Measurements from ENCODE around the gene PLPP4.

The PLPP4 gene

DNA sequence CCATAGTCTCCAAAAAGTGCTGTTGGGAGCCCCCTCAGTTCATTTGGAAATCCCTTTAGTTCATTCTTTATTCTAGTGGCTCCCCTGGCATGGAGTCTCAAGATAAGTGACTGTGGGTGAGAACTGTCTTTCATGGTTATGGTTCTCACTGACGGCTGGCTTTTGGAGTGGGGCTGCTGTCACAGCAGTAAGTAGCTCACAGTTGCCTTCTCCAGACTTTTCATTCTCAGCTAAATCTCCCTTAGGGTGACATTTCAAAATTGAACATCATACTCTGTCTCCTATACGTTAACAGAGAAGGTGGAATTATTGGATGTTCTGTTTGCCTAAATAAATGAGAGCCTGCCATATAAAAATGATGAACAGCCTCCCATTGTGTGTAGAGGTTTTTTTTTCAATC, 58.7 kb downstream of the PLPP4 start:
- Histone ChIP-seq H4K20me1 (ENCODE audit: insufficient read depth) (no peaks in the 10 kb centered on the region), H3K27ac (no peak overlapping the region), H3K4me2 (no peak overlapping the region), H3K79me2 (ENCODE audit: insufficient read depth, low read depth) (no peaks in the 10 kb centered on the region), H3K27me3 (ENCODE audit: insufficient read depth, low read depth) (no peaks in the 10 kb centered on the region), H3K4me1 (ENCODE audit: low read depth, poor library complexity, severe bottlenecking) (no peaks in the 10 kb centered on the region), H2AFZ (ENCODE audit: low read depth) (no peak overlapping the region), H3K9ac (no peak overlapping the region), H3K4me3 (IDR thresholded peaks at IDR 0.05; ENCODE audit: insufficient read depth, low read depth, low read length) (no peak overlapping the region), H3K36me3 (ENCODE audit: insufficient read depth) (no peaks in the 10 kb centered on the region)
- TF ChIP-seq, protein P1, sequence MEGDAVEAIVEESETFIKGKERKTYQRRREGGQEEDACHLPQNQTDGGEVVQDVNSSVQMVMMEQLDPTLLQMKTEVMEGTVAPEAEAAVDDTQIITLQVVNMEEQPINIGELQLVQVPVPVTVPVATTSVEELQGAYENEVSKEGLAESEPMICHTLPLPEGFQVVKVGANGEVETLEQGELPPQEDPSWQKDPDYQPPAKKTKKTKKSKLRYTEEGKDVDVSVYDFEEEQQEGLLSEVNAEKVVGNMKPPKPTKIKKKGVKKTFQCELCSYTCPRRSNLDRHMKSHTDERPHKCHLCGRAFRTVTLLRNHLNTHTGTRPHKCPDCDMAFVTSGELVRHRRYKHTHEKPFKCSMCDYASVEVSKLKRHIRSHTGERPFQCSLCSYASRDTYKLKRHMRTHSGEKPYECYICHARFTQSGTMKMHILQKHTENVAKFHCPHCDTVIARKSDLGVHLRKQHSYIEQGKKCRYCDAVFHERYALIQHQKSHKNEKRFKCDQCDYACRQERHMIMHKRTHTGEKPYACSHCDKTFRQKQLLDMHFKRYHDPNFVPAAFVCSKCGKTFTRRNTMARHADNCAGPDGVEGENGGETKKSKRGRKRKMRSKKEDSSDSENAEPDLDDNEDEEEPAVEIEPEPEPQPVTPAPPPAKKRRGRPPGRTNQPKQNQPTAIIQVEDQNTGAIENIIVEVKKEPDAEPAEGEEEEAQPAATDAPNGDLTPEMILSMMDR (conservative IDR thresholded peaks at IDR 0.05; ENCODE audit: low read depth, low read length): no peak

DNA sequence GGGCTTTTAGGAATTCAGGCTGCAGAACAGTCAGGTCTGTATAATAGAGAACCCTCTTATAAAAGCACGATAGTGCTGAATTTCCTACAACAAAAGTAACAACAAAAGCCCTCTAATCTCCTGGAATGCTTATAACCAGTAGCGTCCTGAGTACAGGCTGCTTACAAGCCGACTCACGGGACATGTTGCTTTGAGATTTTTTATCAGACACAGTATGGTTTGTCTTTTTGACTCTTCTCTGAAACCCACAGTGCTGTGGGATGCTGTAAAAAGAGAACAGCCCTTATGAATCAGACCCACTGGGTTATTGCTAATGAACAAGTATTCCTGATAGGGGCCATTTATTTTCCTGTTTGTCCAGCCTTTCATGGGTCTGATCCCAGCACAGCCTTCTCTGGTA, 59.4 kb downstream of the PLPP4 start:
- H3K4me2 ChIP-seq: no peak overlapping the region
- H3K79me2 ChIP-seq (ENCODE audit: insufficient read depth, low read depth): no peaks in the 10 kb centered on the region
- TF ChIP-seq, protein P1 (conservative IDR thresholded peaks at IDR 0.05; ENCODE audit: low read depth, low read length): no peak
- no peaks in the 10 kb centered on the region for H4K20me1 ChIP-seq (ENCODE audit: insufficient read depth)
- H2AFZ ChIP-seq (ENCODE audit: low read depth): no peak overlapping the region
- H3K27ac ChIP-seq: no peak overlapping the region
- no peak overlapping the region for H3K4me3 ChIP-seq (IDR thresholded peaks at IDR 0.05; ENCODE audit: insufficient read depth, low read depth, low read length)
- no peak overlapping the region for H3K9ac ChIP-seq
- no peaks in the 10 kb centered on the region for H3K27me3 ChIP-seq (ENCODE audit: insufficient read depth, low read depth)
- H3K36me3 ChIP-seq (ENCODE audit: insufficient read depth): no peaks in the 10 kb centered on the region
- no peaks in the 10 kb centered on the region for H3K4me1 ChIP-seq (ENCODE audit: low read depth, poor library complexity, severe bottlenecking)

DNA sequence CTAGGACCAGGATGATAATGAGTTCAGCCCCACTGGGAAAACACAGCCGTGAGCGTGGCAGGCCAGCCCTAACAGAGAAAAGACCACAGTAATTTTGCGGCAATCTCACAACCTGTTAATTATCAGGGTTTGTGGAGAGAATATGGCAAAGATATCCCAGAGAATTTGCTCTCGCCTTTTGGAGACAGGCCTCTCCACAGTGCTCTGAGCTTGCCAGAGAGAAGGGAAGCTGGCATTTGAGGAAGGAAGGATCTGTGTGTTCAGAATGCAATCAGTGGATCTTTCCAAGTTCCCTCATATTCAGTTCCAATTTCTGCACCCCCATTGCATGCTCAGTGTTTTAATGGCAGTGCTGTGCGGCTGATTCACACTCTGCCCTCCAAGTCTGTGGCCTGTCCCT, 60.2 kb downstream of the PLPP4 start:
- Histone ChIP-seq H3K79me2 (ENCODE audit: insufficient read depth, low read depth) (no peaks in the 10 kb centered on the region), H2AFZ (ENCODE audit: low read depth) (no peak overlapping the region), H3K27ac (no peak overlapping the region)

DNA sequence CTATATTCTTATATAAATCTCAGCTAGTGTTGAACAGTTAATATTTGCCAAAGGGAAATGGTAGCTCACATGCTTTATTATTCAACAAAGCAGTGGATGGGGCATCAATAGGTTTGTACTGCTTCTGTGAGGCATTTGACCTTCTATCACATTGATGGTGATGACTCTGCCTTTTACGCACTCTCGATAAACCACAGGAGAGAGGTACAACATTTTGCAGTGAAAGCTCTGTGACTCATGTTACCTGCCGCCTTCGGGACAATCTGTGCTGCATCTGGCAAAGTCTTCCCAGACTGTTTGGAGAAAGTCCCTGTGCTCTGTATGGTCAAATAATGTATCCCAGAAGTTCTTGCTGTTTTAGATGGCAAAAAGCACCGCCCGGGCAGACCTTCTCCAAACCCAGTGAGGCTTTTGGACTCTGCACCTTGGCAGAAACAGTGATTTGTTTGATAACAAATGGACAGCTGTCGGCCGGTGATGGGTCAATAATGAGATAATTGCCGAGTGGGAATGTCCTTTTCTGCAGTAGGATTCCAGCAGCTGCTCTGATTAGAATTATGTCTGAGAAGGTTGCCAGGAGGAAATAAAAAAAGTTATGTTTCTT, 61.0 kb downstream of the PLPP4 start:
- TF ChIP-seq, protein P1 (conservative IDR thresholded peaks at IDR 0.05; ENCODE audit: low read depth, low read length): no peak
- no peak overlapping the region for H3K9ac ChIP-seq
- no peaks in the 10 kb centered on the region for H4K20me1 ChIP-seq (ENCODE audit: insufficient read depth)
- H3K4me1 ChIP-seq (ENCODE audit: low read depth, poor library complexity, severe bottlenecking): no peaks in the 10 kb centered on the region
- no peak overlapping the region for H3K4me2 ChIP-seq
- H3K27me3 ChIP-seq (ENCODE audit: insufficient read depth, low read depth): no peaks in the 10 kb centered on the region
- no peaks in the 10 kb centered on the region for H3K79me2 ChIP-seq (ENCODE audit: insufficient read depth, low read depth)
- H3K27ac ChIP-seq: no peak overlapping the region
- no peak overlapping the region for H2AFZ ChIP-seq (ENCODE audit: low read depth)
- no peaks in the 10 kb centered on the region for H3K36me3 ChIP-seq (ENCODE audit: insufficient read depth)
- H3K4me3 ChIP-seq (IDR thresholded peaks at IDR 0.05; ENCODE audit: insufficient read depth, low read depth, low read length): no peak overlapping the region

More for the DNA sequence above, 60.2 kb downstream of the PLPP4 start:
- Histone ChIP-seq H3K4me2 (no peak overlapping the region), H3K4me1 (ENCODE audit: low read depth, poor library complexity, severe bottlenecking) (no peaks in the 10 kb centered on the region), H3K9ac (no peak overlapping the region), H4K20me1 (ENCODE audit: insufficient read depth) (no peaks in the 10 kb centered on the region), H3K36me3 (ENCODE audit: insufficient read depth) (no peaks in the 10 kb centered on the region), H3K4me3 (IDR thresholded peaks at IDR 0.05; ENCODE audit: insufficient read depth, low read depth, low read length) (no peak overlapping the region), H3K27me3 (ENCODE audit: insufficient read depth, low read depth) (no peaks in the 10 kb centered on the region)
- TF ChIP-seq, protein P1 (conservative IDR thresholded peaks at IDR 0.05; ENCODE audit: low read depth, low read length): no peak
